GM12892 (cell line): Measurements from ENCODE around the gene ALDOB.

Experiments used
- POLR2A ChIP-seq: IDR thresholded peaks from 2 replicates; pipeline ENCODE4 v1.6.1; 2011; ENCODE audit warnings: low read depth, low read length, control low read depth
- TAF1 ChIP-seq: IDR thresholded peaks from 2 replicates; pipeline ENCODE4 v1.6.1; 2011; ENCODE audit warnings: low read depth, mild to moderate bottlenecking, control low read depth, low read length, borderline replicate concordance

GRCh38 chr9:101469026-101469425, 33.5 kb upstream of the ALDOB start:
- TF ChIP-seq POLR2A = no peak
- no peak for TF ChIP-seq TAF1
